Testis (tissue), 2 donors: ENCODE measurements around the gene SUSD2.
A peak's percentile ranks its signal among the peaks of the same experiment; 100 is the strongest.

Experiments used
- CTCF ChIP-seq, 3 experiments: fragments of 450-650 bp in 2 of 3; fragments of 200-600 bp in 1 of 3; sonication (generic) in 1 of 3; IDR thresholded peaks; one replicate each; pipeline ENCODE4 v1.5.1; 2016 to 2019; ENCODE audit warnings: antibody characterized with exemption in 3 of 3, mild to moderate bottlenecking in 2 of 3, moderate library complexity in 1 of 3
- POLR2A ChIP-seq: fragments of 450-650 bp; IDR thresholded peaks from one replicate; pipeline ENCODE4 v1.6.1; 2017; ENCODE audit warnings: antibody characterized with exemption, mild to moderate bottlenecking, moderate library complexity

- TF ChIP-seq CTCF (IDR thresholded peaks at IDR 0.05), result peak in 1 of 3 experiments; percentile 8
- TF ChIP-seq POLR2A, result no peak
Measured at GRCh38 chr22:24178502-24179440, 2.5 kb upstream of the SUSD2 start.
